ENCODE results near the gene GLB1L3. TPM values are rescaled to one million over a fixed set of nuclear protein-coding genes. Genes with fewer than 3 reads are reported as not detected.
"Not testable (repeated sequence)": the region's sequence is repeated elsewhere in the genome, so short reads cannot be mapped to it uniquely, and the experiment has no call there.

Gene GLB1L3
- total RNA-seq, 1 experiment from 2014 or later, result not detected

DNA sequence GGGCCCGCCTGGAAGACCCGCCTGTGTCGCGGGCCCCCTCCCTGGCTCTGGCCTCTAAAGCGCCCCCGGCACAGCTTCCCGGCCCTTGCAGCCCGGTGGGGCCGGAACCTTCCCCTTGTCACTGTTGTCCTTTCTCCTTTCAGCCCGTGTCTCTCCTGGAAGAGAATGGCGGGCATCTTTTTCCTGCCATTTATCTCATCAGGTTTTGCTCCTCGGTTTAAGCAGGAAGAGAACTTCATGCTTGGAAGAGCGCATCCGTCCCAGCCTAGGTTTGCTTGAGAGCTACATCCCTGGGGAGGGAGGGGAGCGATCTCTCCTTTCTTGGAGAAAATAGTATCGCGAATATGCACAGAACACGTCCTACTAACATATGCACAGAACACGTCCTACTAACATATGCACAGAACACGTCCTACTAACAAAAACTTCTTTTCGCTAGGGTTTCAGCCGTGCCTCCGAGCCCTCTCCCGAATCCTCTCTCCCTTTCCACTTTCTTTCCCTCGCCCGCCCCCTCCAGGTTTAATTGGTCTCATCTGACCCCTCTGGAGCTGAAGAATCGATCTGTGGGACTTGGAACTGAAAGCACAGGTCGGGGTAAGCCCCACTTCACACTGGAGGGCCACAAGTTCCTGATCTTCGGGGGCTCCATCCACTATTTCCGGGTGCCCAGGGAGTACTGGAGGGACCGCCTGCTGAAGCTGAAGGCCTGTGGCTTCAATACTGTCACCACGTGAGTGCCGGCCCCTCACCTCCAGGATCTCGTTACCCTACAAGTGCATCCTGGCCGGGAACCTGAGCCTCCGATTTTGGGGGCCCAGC is 1.2 kb downstream of the GLB1L3 start:
- no TSS peak for BruUV-seq (replicated peaks)
- DNase-seq, result no peak
- CTCF ChIA-PET, result no interaction called here
- TF ChIP-seq, protein P1, sequence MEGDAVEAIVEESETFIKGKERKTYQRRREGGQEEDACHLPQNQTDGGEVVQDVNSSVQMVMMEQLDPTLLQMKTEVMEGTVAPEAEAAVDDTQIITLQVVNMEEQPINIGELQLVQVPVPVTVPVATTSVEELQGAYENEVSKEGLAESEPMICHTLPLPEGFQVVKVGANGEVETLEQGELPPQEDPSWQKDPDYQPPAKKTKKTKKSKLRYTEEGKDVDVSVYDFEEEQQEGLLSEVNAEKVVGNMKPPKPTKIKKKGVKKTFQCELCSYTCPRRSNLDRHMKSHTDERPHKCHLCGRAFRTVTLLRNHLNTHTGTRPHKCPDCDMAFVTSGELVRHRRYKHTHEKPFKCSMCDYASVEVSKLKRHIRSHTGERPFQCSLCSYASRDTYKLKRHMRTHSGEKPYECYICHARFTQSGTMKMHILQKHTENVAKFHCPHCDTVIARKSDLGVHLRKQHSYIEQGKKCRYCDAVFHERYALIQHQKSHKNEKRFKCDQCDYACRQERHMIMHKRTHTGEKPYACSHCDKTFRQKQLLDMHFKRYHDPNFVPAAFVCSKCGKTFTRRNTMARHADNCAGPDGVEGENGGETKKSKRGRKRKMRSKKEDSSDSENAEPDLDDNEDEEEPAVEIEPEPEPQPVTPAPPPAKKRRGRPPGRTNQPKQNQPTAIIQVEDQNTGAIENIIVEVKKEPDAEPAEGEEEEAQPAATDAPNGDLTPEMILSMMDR (IDR thresholded peaks at IDR 0.05; ENCODE audit: unreplicated experiment), result no peak
- H3K36me3 Mint-ChIP-seq (ENCODE audit: insufficient read depth, unreplicated experiment), result no peaks in the 10 kb centered on the region
- H3K27ac Mint-ChIP-seq (ENCODE audit: unreplicated experiment), result no peak overlapping the region
- intact Hi-C loops (cut with micrococcal nuclease; ENCODE audit: unreplicated experiment), result no loop called here
- no peaks in the 10 kb centered on the region for H3K4me1 Mint-ChIP-seq (ENCODE audit: low read depth, unreplicated experiment)
- no peak overlapping the region for H3K4me3 Mint-ChIP-seq (ENCODE audit: low read depth, unreplicated experiment)
- H3K27me3 Mint-ChIP-seq (ENCODE audit: unreplicated experiment), result peaks cover 88% of the 10 kb centered on the region
- H3K9me3 Mint-ChIP-seq (ENCODE audit: low read depth, unreplicated experiment), result no peaks in the 10 kb centered on the region

DNA sequence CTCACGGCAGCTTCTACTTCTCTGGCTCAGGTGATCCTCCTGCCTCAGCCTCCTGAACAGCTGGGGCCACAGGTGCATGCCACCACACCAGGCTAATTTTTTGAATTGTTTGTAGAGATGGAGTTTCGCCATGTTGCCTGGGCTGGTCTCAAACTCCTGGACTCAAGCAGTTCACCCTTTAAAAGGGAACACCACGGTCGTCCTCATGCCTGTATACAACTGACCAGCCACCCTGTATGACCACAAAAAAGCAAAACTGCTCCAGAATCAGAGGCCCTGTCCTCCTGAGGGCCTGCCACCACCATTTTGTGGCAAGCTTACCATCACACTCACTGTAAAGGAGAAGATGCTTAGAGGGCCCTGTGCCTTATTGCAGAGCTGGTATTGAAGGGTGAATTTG is 2.2 kb downstream of the GLB1L3 start:
- BruUV-seq (replicated peaks), result no TSS peak
- no peak overlapping the region for H3K4me3 Mint-ChIP-seq (ENCODE audit: low read depth, unreplicated experiment)

DNA sequence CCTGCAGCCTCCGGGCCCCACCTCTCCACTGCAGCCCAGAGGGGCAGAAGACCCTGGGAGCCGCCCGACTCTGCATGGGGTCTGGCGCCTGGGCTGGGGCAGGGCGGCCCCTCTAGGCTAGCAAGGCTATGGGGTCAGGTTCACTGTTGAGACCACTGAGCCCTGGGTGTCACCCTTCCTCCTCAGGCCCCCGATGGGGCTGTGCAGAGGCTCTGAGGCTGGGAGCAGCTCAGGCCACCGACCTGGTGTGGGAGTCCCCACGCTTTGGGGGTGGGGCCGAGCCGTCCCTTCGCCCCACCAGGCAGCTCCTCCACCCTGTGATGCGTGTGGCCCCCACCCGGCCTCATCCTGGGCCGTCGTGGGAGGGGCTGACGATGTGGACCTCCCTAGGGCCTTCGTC is 5.5 kb downstream of the GLB1L3 start:
- H3K4me3 Mint-ChIP-seq (ENCODE audit: low read depth, unreplicated experiment); intact Hi-C loops (cut with micrococcal nuclease; ENCODE audit: unreplicated experiment); DNase-seq; BruUV-seq (replicated peaks); H3K4me1 Mint-ChIP-seq (ENCODE audit: low read depth, unreplicated experiment); H3K9me3 Mint-ChIP-seq (ENCODE audit: low read depth, unreplicated experiment); CTCF ChIA-PET; H3K36me3 Mint-ChIP-seq (ENCODE audit: insufficient read depth, unreplicated experiment); H3K27ac Mint-ChIP-seq (ENCODE audit: unreplicated experiment): not testable (repeated sequence)
- peaks cover 48% of the 10 kb centered on the region for H3K27me3 Mint-ChIP-seq (ENCODE audit: unreplicated experiment)

More for the DNA sequence above, 2.2 kb downstream of the GLB1L3 start:
- TF ChIP-seq, protein P1 (IDR thresholded peaks at IDR 0.05; ENCODE audit: unreplicated experiment), result no peak
- Mint-ChIP-seq H3K27ac (ENCODE audit: unreplicated experiment) (no peak overlapping the region), H3K27me3 (ENCODE audit: unreplicated experiment) (peaks cover 79% of the 10 kb centered on the region), H3K4me1 (ENCODE audit: low read depth, unreplicated experiment) (no peaks in the 10 kb centered on the region), H3K36me3 (ENCODE audit: insufficient read depth, unreplicated experiment) (no peaks in the 10 kb centered on the region), H3K9me3 (ENCODE audit: low read depth, unreplicated experiment) (no peaks in the 10 kb centered on the region)
- intact Hi-C loops (cut with micrococcal nuclease; ENCODE audit: unreplicated experiment), result no loop called here
- no peak for DNase-seq
- CTCF ChIA-PET, result interaction anchor here (0.7 kb wide), 1 partner anchor 1296 kb away, joined by 3 read pairs; no protein-coding TSS in a partner anchor

DNA sequence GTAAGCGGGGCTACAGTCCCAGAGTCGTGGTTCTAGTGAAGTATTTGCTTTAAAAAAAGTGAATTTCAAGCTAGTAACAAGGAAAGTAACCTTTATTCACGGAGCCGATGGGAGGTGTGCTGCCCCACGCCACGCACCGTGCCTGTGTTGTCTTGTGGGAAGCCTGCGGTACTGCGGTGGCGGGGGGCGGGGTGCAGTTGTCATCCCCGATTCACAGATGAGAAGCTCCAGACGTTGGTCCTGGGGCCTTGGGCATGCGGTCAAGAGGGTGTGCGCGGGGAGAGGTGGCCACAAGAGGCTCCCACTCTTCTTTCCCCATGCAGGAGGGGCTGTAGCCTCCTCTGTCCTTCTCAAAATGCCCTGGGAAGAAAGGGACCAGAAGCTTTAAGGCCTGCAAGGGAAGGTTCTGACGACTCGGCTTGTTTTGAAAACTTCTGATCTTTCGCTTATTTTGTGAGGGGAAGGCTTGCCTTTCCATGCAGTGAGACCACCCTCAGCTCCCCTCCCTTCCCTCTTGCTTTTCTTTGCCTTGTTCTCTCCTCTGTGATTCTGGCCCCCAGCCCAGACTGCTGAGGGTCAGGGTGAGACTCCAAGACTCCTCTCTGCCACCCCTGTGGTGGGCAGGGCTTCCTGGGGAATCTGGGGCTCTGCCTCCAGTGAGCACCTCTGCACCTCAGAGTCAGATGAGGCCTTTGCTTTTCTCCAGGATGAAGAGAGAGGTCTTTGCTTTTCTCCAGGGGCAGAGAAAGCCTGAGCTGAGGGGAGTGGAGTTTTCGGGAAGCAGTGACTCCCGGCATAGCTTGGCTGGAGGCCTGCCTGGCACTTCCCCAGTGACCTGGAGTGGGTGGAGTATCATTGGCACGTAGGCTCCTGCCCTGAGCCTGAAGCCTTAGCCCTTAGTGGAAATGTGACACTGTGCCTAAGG is 6.2 kb downstream of the GLB1L3 start:
- Mint-ChIP-seq H3K4me1 (ENCODE audit: low read depth, unreplicated experiment) (no peaks in the 10 kb centered on the region), H3K27me3 (ENCODE audit: unreplicated experiment) (peaks cover 41% of the 10 kb centered on the region), H3K27ac (ENCODE audit: unreplicated experiment) (no peak overlapping the region), H3K36me3 (ENCODE audit: insufficient read depth, unreplicated experiment) (no peaks in the 10 kb centered on the region), H3K9me3 (ENCODE audit: low read depth, unreplicated experiment) (no peaks in the 10 kb centered on the region), H3K4me3 (ENCODE audit: low read depth, unreplicated experiment) (no peak overlapping the region)
- TF ChIP-seq, protein P1 (IDR thresholded peaks at IDR 0.05; ENCODE audit: unreplicated experiment), result no peak
- CTCF ChIA-PET, result no interaction called here
- no TSS peak for BruUV-seq (replicated peaks)
- intact Hi-C loops (cut with micrococcal nuclease; ENCODE audit: unreplicated experiment), result no loop called here
- DNase-seq, result no peak

Data from Calu3 (cell line).